Activated T-cell treated with anti-CD3 and anti-CD28 coated beads for 48 hours (primary cell): ENCODE data around the gene SPAST.
"Not testable (repeated sequence)": the region's sequence is repeated elsewhere in the genome, so short reads cannot be mapped to it uniquely, and the experiment has no call there.

Experiments used
- DNase-seq: peaks from one replicate; pipeline ENCODE4 v3.0.0-alpha.2; 2020; ENCODE audit warnings: low read depth

The SPAST gene

GRCh38 chr2:32063310-32064020 is at the start of gene SPAST:
Gene SPAST, plus strand, starts transcription at chr2:32063556. Its CDS starts 276 bp downstream, at chr2:32063832.
- DNase-seq = peak; percentile 98

GRCh38 chr2:32018789-32019482 is 44.4 kb upstream of the SPAST start:
- DNase-seq = not testable (repeated sequence)

- not testable (repeated sequence) for DNase-seq
Observed at GRCh38 chr2:32034198-32034887, 29.0 kb upstream of the SPAST start.

- DNase-seq = peak; percentile 86
Observed at GRCh38 chr2:32039447-32040219, 23.7 kb upstream of the SPAST start, which contains the start of gene DPY30. Gene DPY30, minus strand, starts transcription at chr2:32039805. Its CDS starts 349 bp downstream, at chr2:32039456.

DNA sequence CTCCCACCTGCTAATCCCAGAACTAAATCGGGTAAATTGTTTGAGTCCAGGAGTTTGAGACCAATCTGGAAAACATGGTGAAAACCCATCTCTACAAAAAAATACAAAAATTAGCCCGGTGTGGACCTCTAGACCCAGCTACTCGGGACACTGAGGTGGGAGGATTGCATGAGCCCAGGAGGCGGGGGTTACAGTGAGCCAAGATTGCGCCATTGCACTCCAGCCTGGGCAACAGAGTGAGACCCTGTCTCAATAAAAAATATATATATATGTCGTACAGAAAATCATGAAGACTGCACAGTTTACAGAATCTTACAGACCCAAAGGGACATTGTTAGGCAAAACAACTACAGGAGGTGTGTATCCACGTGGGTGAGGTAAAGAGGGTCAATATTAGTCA is 19.8 kb upstream of the SPAST start:
- DNase-seq = no peak

GRCh38 chr2:32051836-32052439 is 11.4 kb upstream of the SPAST start:
- DNase-seq = no peak

- DNase-seq = not testable (repeated sequence)
Observed at GRCh38 chr2:32054583-32054982, 8.8 kb upstream of the SPAST start.

GRCh38 chr2:32058130-32058529 is 5.2 kb upstream of the SPAST start:
- DNase-seq = no peak

GRCh38 chr2:32060266-32060665 is 3.1 kb upstream of the SPAST start:
- no peak for DNase-seq

- no peak for DNase-seq
Observed at GRCh38 chr2:32061430-32061829, 1.9 kb upstream of the SPAST start.

DNA sequence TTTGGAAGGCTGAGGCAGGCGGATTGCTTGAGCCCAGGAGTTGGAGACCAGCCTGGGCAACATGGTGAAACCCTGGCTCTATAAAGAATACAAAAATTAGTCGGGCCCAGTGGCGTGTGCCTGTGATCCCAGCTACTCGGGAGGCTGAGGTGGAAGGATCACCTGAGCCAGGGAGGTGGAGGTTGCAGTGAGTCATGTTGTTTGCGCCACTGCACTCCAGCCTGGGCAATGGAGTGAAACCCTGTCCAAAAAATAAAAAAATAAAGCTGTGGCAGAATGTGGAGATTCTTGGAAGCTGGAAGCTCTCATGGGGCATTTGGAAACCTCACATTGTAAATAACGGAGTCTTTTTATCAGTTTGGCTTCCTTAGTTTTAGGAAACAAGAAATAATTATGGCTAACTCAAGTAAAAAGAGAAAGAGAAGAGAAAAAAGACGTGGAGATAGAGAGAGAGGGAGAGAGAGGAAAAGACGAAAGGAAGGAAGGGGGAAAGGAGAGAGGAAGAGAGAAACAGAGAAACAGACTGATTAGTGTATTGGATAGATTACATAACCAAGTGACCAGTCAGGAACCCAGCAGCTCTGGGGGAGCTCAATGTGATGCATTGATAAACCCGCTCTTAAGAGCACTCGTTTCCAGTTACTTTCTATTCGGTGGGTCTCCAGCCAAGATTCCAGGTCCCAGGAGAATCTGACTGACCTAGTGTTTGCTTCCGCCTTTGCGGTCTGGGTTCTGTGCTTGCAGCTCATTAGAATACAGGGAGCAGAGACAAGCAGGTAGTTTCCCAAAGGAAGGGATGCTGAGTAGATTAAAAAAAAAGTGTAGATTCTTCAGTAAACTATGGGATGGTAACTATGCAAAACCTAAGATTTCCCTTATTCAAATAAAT is 1.1 kb upstream of the SPAST start:
- no peak for DNase-seq

GRCh38 chr2:32064021-32064601 is 755 bp downstream of the SPAST start:
- DNase-seq = peak; percentile 7

DNA sequence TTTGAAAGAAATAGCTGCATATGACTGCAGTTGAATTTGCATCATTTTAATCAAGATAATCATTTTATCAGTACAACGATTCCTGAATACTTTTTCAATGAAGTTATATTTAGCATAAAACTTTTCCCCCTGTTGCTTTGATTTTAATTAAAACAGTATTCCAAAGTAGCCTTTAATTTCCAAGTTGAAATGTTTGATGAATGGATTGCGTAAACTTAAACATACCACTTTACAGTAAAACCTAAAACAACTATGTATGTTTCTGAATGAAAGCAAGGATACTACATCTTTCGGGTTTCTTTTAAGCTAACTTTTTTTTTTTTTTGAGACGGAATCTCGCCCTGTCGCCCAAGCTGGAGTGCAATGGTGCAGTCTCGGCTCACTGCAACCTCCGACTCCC is 1.4 kb downstream of the SPAST start:
- DNase-seq = no peak

GRCh38 chr2:32067549-32067948 is 4.2 kb downstream of the SPAST start:
- DNase-seq = no peak

- DNase-seq = no peak
Observed at GRCh38 chr2:32074134-32074506, 10.8 kb downstream of the SPAST start.

DNA sequence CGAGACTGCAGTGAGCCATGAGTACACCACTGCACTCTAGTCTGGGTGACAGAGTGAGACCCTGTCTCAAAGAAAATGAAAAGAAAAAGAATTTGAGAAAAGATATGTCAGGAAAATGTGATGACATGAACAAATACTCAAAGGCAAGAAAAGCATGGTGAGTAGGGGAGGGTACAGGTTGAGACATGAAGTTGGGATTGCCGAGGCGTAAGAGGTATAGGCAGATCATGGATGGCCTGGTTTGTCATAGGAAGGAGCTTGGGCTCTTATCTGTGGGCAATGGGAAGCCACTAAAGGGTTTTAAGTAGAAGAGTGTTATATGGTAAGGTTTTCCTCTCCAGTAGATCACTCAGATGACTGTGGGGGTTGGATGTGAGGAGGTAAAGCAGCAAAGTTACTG is 32.3 kb downstream of the SPAST start:
- DNase-seq = no peak

DNA sequence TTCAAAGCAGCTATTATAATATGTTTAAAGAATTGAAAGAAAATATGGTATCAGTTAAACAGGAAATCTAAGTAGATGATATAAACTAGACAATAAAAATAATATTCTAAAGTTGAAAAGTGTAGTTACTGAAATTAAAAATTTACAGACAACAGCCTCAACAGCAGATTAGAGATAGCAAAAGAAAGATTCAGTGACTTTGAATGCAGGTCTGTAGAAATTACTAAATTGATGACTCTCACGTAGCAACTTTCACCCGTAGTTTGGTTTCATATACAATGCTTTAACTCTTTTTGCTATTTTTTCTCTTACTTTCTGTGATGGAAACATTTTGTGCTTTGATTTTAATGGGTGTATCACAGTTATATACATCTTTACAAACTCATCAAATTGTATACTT is 44.8 kb downstream of the SPAST start:
- DNase-seq = no peak

- no peak for DNase-seq
Observed at GRCh38 chr2:32118055-32118454, 54.7 kb downstream of the SPAST start.

DNA sequence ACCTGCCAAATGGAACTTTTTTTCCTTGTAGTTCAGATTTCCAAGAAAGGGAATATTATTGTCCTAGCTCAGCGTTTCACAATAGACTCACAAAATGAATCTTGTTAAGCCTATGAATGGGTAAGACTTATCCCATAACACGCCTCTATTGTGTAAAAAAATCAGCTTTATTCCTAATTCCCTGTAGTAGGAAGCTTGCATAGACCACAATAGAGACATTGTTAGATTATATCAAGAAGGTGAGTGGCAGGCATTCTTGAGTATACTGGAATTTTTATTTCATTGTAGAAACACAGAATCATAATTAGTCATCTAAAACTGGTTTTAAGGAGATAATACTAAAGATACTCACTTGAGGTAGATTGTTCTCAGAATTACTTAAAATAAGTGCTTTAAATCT is 55.8 kb downstream of the SPAST start:
- DNase-seq = no peak

GRCh38 chr2:32124660-32125059 is 61.3 kb downstream of the SPAST start:
- no peak for DNase-seq
